Measurements from ENCODE around the gene TCAF1. TPM values are rescaled to one million over a fixed set of nuclear protein-coding genes. Genes with fewer than 3 reads are reported as not detected.

TCAF1 gene
- total and polyA plus RNA-seq, 2 of the 4 experiments (the other 2 are of a cell fraction): 39.3 to 91.8 TPM

DNA sequence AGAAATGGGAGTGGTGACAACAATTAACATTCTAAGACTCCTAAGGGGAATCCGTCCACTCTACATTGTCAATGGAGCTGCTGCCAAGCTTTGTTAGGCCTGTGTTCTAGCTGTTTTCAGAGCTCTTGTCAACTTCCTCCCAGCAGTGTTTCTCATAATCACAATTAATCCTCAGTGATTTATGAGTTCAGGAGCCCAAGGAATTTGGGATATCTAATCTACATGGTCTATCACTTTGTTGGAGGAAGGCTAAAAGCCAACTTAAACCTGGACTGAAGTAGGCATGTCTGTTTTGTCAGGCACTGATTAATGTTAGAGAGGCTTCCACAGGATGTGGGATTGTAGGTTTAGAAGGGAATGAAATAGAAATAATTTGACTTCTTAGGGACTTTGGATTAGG lies 22.9 kb upstream of the TCAF1 start:
- no peak overlapping the region for H3K18ac ChIP-seq (ENCODE audit: low read depth, low read length)
- in situ Hi-C loops (cut with MboI; ENCODE audit: low sequenced_read_pairs): no loop called here
- H3K4ac ChIP-seq (ENCODE audit: low read depth, low read length): no peak overlapping the region
- H2BK120ac ChIP-seq (ENCODE audit: low read depth, low read length): no peak overlapping the region
- no peaks in the 10 kb centered on the region for H3K79me1 ChIP-seq (ENCODE audit: low read depth in 1 of 2, low read length in 2 of 2)
- H4K5ac ChIP-seq (ENCODE audit: low read depth, low read length): no peak overlapping the region
- H3K56ac ChIP-seq (ENCODE audit: extremely low read depth, insufficient read depth, low read length): no peak overlapping the region
- CTCF ChIA-PET: no interaction called here
- H2AFZ ChIP-seq (replicated peaks; ENCODE audit: low read length, poor library complexity): no peak overlapping the region
- H2BK20ac ChIP-seq (ENCODE audit: low read depth, low read length): no peak overlapping the region
- no peak overlapping the region for H2AK9ac ChIP-seq (replicated peaks; ENCODE audit: low read depth, low read length, poor library complexity)
- H4K8ac ChIP-seq (ENCODE audit: low read depth in 2 of 2, low read length in 2 of 2): no peak overlapping the region
- dilution Hi-C loops (cut with HindIII; ENCODE audit: low sequenced_read_pairs, unreplicated experiment): no loop called here
- H3K27me3 ChIP-seq (ENCODE audit: control insufficient read depth, insufficient read depth, low read length): no peaks in the 10 kb centered on the region; the same call in 1 of the 2 replicates
- POLR2A ChIA-PET (ENCODE audit: unreplicated experiment): no interaction called here
- no peak overlapping the region for H3K23ac ChIP-seq (ENCODE audit: low read depth, low read length)
- no peak overlapping the region for H2BK15ac ChIP-seq (ENCODE audit: low read depth, low read length)
- no peak for DNase-seq
- H3K14ac ChIP-seq (replicated peaks; ENCODE audit: low read depth, low read length): no peak overlapping the region
- no peaks in the 10 kb centered on the region for H3K36me3 ChIP-seq (ENCODE audit: control insufficient read depth, insufficient read depth, low read length)
- no peak overlapping the region for H2BK5ac ChIP-seq (ENCODE audit: low read depth, low read length, poor library complexity, severe bottlenecking)
- H4K91ac ChIP-seq (ENCODE audit: insufficient read depth, low read depth, low read length): no peak overlapping the region
- no peak overlapping the region for H2AK5ac ChIP-seq (ENCODE audit: low read depth, low read length)
- no peak overlapping the region for H3K9ac ChIP-seq (ENCODE audit: low read depth, low read length)
- no peaks in the 10 kb centered on the region for H3K9me1 ChIP-seq (ENCODE audit: insufficient read depth, low read length)
- 80% methylated on average over 1 of the region's 1 CpG; no CpG with 5 or more reads in 1 of the 2 experiments for WGBS, 2 experiments (ENCODE audit: extremely low coverage in 2 of 2, insufficient read length in 1 of 2)
- H3K9me3 ChIP-seq (ENCODE audit: control insufficient read depth, insufficient read depth, low read length): no peaks in the 10 kb centered on the region
- no peaks in the 10 kb centered on the region for H3K4me1 ChIP-seq (ENCODE audit: control insufficient read depth, insufficient read depth, low read length)
- no peak overlapping the region for H3K4me2 ChIP-seq (ENCODE audit: low read depth, low read length)
- H3K4me3 ChIP-seq (ENCODE audit: insufficient read depth, low read depth, low read length): no peak overlapping the region
- TF ChIP-seq USF2 (IDR thresholded peaks at IDR 0.05; ENCODE audit: low read depth, low read length): no peak
- no peak for TF ChIP-seq CTCF (conservative IDR thresholded peaks at IDR 0.05; ENCODE audit: low read depth, low read length)
- TF ChIP-seq NFE2L2 (IDR thresholded peaks at IDR 0.05; ENCODE audit: low read depth, low read length): no peak
- no peak for TF ChIP-seq CEBPB (IDR thresholded peaks at IDR 0.05; ENCODE audit: low read depth, low read length)
- no peak for TF ChIP-seq BHLHE40 (IDR thresholded peaks at IDR 0.05; ENCODE audit: low read depth, low read length)
- no peak for TF ChIP-seq RCOR1 (IDR thresholded peaks at IDR 0.05; ENCODE audit: insufficient replicate concordance, low read length)
- no peak for TF ChIP-seq MAFK (IDR thresholded peaks at IDR 0.05; ENCODE audit: low read depth, low read length)
- no peak for TF ChIP-seq MAZ (IDR thresholded peaks at IDR 0.05; ENCODE audit: borderline replicate concordance, low read depth, low read length)
- no peak for TF ChIP-seq FOS (IDR thresholded peaks at IDR 0.05; ENCODE audit: low read depth, low read length)
- no peak for TF ChIP-seq CHD1 (IDR thresholded peaks at IDR 0.05; ENCODE audit: low read depth, low read length)
- TF ChIP-seq RFX5 (IDR thresholded peaks at IDR 0.05; ENCODE audit: low read depth, low read length): no peak
- no peak for TF ChIP-seq RAD21 (IDR thresholded peaks at IDR 0.05; ENCODE audit: low read length)
- TF ChIP-seq POLR2A (IDR thresholded peaks at IDR 0.05; ENCODE audit: low read depth, low read length): no peak
- TF ChIP-seq ELK1 (IDR thresholded peaks at IDR 0.05; ENCODE audit: borderline replicate concordance, low read depth, low read length): no peak
- no peak for TF ChIP-seq SMC3 (IDR thresholded peaks at IDR 0.05; ENCODE audit: low read depth, low read length)
- TF ChIP-seq MXI1 (IDR thresholded peaks at IDR 0.05; ENCODE audit: borderline replicate concordance, low read depth, low read length): no peak
- no TSS peak for BruUV-seq (replicated peaks)
- intact Hi-C loops (cut with micrococcal nuclease): no loop called here
- H3K27ac ChIP-seq (ENCODE audit: insufficient read depth, low read length): no peak overlapping the region
- ATAC-seq (ENCODE audit: low read depth): no peak
- no peaks in the 10 kb centered on the region for H4K20me1 ChIP-seq (ENCODE audit: insufficient read depth, low read length)
